Endothelial cell of hepatic sinusoid (primary cell): ENCODE results near the gene SMIM45.
"Not testable (repeated sequence)": the region's sequence is repeated elsewhere in the genome, so short reads cannot be mapped to it uniquely, and the experiment has no call there.

ENCODE experiments used
- in situ Hi-C: cut with HindIII; loops from 2 replicates; pipeline ENCODE4 v1.10.0; 2017; ENCODE audit warnings: low sequenced_read_pairs

SMIM45 gene

DNA sequence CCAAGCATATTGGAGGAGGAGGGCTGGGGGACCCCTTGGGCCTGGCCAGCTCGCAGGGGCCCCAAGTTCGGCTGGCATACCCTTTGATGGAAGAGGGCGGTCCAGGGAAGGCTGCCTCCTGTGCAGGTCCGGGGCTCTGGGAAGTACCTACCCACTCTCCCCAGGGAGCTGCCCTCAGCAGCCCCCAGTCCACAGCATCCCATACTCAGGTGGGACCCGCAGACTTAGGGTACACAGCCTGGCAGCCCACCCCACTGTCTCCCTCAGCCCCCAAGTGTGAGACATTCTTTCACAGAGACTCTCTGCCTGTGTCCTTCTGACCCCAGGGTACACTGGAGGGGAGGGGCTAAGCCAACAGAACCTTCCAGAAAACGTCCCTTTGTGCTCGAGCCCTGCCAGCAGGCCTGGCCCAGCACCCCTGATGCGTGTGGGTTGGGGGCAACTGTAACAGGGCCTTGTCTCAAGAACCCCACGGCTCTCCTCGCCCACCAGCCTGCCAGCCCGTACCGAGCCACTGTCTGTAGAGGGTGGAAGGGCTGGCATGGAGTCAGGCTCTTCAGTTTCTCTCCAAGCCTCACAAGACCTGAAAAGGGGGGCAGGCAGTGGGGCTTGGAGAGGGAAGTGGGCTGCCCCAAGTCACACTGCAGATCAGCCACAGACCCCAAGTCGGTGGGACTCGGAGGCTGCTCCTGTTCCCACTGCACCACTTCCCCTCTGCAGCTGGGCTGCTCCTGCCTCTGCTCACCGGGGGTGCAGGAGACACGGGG lies 18.4 kb upstream of the SMIM45 start:
- in situ Hi-C loops: loop anchor here (5.0 kb wide), 1 partner anchor 191 kb away; no protein-coding TSS in a partner anchor

DNA sequence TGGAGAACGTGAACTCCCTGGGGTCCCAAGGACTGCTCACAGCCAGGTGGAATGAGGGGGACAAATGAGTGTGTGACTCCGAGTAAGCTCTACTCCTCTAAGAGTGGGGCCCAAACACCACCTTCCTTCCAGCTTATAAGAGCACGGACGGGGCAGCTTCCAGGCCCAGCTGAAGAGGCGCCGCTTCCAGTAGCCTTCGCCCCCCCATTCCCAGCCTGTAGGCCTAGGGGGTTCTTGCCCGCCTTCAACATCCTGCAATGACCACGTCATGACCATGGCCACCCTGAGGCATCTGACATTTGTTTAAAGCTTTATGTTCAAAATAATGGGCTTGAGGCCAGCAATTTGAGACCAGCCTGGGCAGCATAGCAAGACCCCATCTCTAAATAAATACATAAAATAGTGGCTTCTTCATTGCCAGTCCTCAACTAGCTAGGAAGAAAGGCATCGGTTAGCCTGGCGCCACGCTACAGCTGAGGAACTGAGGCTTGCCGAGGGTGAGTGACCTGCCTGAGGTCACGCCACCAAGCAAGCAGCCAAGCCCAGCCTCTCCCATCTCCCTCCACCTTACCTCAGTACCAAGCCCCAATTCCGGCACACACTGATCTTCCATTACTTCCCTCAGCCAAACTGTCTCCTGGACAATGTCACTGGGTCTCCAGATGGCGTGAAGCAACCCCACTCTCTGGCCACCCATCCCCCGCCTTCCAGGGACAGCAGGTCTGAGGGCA lies 17.5 kb upstream of the SMIM45 start:
- in situ Hi-C loops: loop anchor here (5.0 kb wide), 1 partner anchor 192 kb away; no protein-coding TSS in a partner anchor

DNA sequence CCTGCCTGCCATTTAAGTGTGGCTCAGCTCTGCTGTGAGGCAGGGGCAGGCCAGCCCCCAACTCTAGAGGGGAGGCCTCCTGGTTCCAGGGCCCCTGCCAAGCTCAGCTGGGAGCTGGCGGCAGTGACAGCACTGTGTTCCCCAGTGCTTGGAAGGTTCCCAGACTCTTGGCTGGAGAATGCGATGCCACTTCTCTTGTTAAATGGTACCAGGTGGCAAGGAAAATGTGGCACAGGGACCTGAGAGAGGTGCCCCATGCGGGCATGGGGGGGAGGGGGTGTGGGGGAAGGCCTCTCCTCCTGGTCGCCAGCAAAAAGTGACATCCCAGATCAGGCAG lies 17.0 kb upstream of the SMIM45 start:
- in situ Hi-C loops: no loop called here

DNA sequence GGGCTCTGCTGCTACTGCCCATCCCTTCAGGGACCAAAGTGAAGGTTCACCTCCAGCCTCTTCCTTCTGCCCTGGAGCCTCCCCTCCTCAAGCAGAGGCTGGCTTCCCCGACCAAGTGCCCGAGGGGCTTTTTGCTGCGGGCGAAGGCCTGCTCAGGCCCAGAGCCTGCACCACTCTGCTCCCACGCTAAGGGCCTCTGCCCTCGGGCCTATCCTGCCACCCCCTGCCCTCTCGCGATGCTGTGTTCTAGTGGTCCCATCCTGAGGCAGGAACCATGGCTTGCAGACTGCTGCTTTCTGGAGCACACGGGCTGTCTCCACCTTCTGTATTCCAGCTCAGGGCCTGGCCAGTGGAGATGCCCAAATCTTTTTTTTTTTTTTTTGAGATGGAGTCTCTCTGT lies 16.4 kb upstream of the SMIM45 start:
- in situ Hi-C loops: no loop called here

DNA sequence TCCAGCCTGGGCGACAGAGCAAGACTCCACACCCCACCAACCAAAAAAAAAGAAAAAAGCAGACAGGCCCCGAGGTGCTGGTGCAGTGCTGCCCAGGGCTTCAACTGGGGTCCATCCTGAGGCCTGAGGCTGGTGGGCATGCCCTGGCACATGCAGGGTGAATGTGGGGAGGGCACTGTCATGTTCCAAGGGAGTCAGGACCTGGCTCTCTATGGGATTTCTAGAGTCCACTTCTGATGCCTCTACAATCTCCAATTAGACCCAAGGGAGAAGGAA lies 15.1 kb upstream of the SMIM45 start:
- in situ Hi-C loops: no loop called here

DNA sequence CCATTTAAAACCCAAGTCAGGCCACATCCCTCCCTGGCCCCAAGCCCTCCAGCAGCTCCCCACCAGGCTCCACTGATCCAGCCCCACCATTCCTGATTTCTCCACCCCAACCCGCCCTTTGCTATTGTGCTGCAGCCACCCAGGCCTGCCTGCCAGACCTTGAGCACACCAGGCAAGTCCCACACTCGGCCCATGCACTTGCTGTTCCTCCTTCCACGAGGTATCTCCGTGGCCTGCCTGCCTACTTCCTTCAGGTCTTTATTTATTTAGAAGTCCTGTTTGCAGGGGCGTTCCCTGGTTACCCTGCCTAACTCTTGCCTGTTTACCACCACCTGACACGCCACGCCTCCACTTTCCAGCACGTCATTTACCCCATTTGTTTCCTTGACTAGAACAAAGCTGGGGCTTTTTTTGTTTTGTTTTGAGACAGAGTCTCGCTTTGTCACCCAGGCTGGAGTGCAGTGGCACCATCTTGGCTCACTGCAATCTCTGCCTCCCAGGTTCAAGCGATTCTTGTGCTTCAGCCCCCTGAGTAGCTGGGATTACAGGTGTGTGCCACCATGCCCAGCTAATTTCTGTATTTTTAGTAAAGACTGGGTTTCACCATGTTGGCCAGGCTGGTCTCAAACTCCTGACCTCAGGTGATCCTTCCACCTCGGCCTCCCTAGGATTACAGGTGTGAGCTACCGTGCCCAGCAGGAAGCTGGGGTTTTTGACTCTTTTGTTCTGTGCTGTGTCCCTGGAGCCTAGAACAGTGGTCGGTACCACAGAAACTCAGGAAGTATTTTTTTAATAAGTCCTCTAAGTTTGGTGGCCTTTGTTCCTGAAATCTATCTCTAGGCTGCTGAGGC lies 11.7 kb upstream of the SMIM45 start:
- in situ Hi-C loops: no loop called here

DNA sequence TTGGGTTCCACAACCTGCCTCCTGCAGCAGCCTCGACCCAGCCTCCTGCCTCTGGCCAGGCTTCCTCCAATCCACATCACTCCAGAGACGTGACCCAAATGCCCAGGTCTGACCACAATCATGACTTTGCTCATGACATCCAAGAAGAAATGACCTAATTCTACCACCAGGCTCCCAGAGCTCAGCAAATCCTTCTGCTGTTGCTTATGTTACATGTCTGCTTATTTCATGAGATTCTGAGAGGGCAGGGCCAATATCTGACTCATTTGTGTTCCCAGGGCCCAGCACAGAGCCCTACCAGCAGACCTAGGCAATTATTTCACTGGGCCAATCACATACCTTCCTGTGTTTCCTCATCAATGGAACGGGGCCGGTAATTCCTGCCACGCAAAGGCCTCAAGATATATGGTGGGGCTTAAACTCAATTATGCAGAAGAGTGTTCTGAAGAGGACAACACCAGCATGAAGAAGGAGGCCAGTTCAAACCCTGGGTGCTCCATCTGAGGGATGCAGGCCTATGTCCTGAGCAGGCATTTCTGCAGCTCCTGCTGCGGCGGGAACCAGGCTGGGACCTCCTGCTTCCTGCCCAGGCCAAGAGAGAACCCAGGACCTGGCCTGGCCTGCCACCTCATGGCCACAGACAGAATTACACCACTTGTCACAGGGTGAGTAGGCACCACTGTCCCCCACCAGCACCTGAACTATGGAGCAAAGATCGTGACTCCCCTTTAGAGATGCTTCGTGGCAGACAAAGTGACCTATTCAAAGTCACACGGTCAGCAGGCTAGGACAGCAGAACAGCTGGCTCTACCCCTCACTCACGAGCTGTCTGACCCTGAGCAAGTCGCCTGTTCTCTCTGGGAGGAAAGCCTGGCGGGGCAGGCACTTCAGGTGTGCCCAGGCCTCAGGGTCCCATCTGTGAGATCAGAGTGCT lies 10.9 kb upstream of the SMIM45 start:
- in situ Hi-C loops: no loop called here

DNA sequence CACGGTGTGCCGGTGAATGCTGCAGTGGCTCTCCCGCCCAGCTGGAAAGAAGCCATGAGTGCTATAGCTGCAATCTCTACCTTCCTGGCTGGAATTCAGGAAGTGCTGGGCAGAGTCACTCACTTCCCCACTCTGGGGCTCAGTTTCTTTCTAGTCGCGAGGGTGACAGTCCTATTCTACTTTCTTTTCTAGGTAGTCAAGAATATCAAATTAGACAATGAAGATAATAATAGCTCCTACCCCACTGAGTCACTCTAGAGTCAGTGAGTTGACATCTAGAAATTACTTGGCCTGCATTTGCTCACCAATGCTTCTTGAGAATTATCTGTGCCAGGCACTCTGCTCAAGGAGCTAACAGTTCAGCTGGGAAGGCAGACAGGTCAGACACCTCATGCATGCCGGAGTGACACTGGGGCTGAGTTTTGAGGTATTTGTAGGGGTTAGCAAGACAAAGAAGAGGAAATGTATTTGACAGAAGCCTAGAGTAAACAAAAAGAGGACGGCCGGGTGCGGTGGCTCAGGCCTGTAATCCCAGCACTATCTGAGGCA lies 8.2 kb upstream of the SMIM45 start:
- in situ Hi-C loops: no loop called here

DNA sequence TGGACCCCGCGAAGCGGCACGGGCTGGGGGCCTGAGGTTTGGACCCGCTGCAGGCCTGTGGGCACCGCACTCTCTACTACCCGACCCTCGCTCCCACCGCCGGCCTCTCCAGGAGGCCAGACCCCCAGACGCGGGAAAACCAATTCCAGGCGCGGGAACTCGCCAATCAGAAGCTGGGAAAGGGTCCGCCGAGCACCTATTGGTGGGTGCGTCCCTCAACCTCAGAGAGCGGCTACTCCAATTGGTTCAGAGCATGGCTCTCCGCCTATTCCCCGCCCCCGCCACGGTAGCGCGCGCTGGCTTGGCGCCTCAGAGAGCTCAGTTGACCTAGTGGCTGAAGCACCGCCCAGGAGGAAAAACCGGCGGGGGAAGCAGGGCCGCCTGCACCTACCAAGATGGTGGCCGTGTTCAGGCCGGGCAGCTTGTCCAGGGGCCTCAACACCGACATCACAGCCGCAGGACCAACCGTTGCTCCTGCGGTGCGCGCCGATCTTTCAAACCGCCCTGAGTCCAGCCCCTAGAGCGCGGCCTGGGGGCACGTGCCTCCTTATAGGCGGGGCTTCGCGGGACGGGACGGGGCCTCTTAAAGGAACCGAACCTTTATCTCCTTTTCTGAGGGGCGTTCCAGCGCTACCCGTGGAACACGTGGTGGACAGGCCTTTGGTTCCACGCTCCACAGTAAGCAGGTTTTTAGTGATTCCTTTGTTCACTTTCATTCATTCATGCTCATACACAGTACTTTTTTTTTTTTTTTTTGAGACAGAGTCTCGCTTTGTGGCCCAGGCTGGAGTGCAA lies 5.1 kb upstream of the SMIM45 start, which contains the start of gene CENPM:
TSS of gene CENPM (minus strand) at position 524 of the 795 bp plus-strand sequence. CDS start at position 448, 76 bp downstream.
- in situ Hi-C loops: no loop called here

DNA sequence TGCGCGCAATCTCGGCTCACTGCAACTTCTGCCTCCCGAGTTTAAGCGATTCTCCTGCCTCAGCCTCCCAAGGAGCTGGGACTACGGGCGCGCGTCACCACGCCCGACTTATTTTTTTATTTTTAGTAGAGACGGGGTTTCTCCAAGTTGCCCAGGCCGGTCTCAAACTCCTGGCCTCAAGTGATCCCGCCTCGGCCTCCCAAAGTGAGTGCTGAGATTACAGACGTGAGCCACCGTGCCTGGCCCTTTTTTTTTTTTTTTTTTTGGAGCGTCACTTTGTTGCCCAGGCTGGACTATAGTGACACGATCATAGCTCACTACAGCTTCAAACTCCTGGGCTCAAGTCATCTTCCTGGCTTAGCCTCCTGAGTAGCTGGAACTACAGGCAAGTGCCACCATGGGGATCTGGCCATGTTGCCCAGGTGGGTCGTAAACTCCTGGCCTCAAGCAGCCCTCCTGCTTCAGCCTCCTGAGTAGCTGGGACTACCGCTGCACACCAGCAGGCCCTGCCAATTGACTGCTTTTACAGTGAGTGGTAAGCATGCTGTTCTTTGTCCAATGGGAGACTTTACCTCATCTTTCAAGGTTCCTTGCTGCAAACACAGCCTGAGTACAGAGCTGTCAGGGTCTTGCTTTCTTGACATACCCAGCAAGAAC lies 4.4 kb upstream of the SMIM45 start:
- in situ Hi-C loops: no loop called here

DNA sequence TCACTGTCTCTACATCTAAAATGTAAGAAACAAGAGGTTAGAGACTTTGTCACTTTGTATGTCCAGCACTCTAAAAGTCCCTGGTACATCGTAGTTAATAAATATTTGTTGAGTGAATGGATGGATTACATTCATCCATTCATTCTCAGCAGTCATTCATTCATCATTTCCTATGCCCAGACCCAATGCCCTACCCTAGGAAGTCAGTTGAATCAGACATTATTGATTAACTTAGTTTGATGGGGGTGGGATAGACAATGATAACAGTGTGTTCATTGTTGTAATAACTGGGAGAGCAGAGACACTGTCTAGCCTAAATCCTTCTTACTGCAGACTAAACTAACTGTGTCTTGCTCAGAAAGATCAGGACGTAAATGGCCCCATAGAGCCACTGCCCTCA lies 3.8 kb upstream of the SMIM45 start:
- in situ Hi-C loops: no loop called here

DNA sequence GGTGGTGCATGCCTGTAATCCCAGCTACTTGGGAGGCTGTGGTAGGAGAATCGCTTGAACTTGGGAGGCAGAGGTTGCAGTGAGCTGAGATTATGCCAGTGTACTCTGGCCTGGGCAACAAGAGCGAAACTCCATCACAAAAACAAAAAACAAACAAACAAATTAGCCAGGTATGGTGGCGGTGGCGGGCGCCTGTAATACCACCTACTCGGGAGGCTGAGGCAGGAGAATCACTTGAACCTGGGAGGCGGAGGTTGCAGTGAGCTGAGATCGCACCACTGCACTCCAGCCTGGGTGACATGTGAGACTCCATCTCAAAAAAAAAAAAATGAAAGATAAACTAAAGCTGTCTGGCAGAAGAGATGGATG lies 3.0 kb upstream of the SMIM45 start:
- in situ Hi-C loops: not testable (repeated sequence)

DNA sequence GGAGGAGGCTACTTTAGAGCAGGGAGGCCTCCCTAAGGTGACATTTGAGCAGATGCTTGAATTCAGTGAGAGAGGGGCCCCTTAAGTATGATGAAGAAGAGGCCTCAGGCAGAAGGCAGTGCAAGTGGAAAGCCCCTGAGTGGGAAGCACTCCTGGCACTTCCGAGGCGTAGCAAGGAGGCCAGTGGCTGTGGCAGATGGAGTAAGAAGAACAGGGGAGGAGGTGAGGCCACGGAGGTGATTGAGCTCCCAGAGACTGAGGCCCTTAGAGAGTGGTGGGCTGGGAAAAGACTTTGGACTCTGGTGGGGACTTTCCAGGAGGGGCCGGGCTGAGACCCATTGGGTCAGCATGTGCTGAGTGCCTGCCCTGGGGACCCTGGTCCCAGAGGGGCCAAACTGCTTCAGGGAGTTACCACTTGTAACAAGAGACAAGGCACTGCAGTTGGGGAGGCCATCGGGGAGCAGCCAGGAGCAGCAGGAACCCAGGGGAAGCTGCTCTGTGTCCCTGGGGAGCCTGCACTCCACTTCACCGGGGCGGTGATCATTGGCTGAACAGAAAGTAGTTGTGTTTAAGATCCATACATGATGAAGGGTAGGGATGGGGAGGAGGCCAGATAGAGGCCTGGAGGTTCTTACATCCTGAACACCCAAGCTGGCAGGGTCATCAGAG lies 2.5 kb upstream of the SMIM45 start:
- in situ Hi-C loops: no loop called here

DNA sequence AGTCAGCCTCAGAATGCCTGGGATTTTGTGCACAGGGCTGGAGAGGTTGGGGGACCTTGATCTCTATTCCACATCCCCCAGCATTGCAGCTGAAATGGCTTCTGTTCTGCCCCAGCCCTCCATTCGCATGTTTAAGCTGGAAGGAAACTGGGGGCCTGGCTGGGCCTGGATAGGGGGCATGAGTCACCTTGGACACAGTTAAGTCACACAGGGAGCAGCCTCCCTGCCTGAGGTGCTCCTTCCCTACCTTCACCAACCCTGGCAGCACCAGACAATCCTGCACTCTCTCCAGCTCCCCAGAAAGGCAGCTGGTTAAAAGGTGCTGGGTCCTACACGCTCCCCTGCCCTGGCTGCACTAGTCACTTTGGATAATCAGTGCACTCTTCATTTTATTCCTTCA lies 763 bp downstream of the SMIM45 start:
- in situ Hi-C loops: no loop called here

DNA sequence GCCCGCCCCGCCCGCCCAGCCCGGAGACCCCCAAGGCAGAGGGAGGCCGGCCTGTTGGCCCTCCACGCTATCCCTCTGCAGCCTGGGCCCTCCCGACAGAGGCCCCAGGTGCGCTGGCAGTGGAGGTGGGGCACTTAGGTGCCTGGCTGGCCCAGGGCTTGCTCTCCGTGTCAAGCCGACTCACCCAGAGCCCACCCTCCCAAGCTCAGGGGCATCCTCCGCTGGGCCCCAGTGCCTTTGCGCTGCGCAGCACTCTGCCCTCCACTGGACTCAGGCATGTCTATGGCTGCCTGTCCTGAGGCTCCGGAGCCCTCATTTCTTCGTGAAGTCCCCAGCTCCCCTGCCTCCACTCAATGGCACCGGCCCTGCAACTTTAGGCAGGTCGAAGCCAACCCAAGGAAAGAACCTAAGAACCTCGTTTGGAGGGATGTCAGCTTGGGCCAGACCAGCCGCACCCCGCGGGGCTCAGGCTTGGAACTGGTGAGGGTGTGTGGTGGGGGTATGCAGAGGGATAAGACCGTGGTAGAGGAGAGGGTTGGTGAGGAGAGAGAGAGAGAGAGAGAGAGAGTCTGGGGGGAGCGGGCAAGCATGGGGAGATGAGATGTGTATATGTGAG lies 6.1 kb downstream of the SMIM45 start:
- in situ Hi-C loops: no loop called here

DNA sequence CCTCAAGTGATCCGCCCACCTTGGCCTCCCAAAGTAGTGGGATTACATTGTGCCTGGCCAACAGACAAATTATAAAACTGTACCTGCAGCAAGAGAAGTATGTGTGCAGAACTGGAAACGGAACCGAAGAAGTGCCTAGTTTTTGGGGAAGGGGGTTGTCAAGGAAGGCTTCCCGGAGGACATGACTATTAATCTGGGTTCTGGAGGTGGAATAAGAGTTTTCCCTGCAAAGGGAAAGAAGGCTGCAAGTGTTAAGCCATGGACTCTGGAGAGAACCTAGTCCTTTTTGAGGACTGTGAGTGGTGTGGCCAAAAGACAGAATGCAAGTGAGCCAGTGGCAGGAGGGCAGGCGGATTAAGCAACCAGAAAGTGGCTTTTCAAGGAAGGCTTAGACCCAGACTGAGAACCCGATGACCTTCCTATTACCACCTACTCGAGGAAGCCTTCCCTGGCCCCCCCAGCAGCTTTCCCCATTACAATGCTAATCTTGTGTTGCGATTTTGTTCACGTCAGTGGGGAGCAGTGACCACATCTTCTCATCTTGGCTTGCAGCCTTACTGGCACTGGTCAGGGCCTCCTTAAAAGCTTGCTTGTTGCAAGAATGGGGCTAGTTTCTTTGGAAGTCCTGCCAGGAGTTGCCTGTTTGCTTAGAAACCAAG lies 11.6 kb downstream of the SMIM45 start:
- in situ Hi-C loops: no loop called here

DNA sequence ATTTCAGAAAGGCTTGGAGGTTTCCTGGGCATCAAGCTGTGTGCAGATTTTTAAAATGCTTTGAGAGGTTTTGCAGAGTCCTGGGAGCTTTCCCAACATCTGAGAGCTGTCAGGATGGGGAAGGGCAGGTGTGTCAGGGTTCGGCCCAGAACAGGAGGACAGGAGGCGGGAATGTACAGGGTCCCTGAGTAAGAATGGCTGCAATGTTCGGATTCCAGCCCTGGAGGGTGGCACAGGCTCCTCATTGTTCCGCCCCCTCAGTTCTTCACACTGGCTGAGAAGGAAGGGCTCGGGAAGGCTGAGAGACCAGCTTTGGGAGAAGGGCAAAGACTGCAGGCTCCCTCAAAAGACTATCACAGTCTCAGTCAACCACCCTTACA lies 12.2 kb downstream of the SMIM45 start:
- in situ Hi-C loops: no loop called here

DNA sequence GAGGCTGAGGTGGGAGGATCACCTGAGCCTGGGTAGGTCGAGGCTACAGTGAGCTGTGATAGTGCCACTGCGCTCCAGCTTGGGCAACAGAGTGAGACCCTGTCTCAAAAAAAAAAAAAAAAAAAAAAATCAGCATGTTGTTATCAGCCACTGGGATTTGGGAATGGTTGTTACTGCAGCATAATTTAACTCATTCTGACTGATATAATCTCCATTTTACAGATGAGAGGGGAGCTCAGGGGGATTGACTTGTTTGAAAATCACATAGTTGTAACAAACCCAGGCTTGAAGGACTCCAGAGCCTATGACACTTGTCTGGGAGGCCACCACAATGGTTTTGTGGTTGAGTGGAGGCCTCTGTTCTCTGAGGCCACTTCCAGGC lies 14.3 kb downstream of the SMIM45 start:
- in situ Hi-C loops: no loop called here
